Activated T-helper 17 cell treated with anti-CD3 and anti-CD28 coated beads, Interleukin-2, amount 50 U/mL, for 72 hours (primary cell): ENCODE data around the gene MSI2. TPM values are rescaled to one million over a fixed set of nuclear protein-coding genes. Genes with fewer than 3 reads are reported as not detected.
A peak's percentile ranks its signal among the peaks of the same experiment; 100 is the strongest.

Experiments
- ATAC-seq: fragments of 150-1000 bp; cut with Tn5 transposase; replicated peaks from 2 replicates; pipeline ENCODE4 v1.10.0; 2021; ENCODE audit warnings: mild to moderate bottlenecking, moderate library complexity
- H3K27ac Mint-ChIP-seq: one replicate; pipeline ENCODE4 v1.8.0; 2022; ENCODE audit warnings: mixed read lengths
- H3K27me3 Mint-ChIP-seq: one replicate; pipeline ENCODE4 v1.8.0; 2022; ENCODE audit warnings: mixed read lengths
- H3K36me3 Mint-ChIP-seq: one replicate; pipeline ENCODE4 v1.8.0; 2022; ENCODE audit warnings: low read depth, mild to moderate bottlenecking, mixed read lengths
- H3K4me1 Mint-ChIP-seq: one replicate; pipeline ENCODE4 v1.8.0; 2022; ENCODE audit warnings: mixed read lengths
- H3K4me3 Mint-ChIP-seq: one replicate; pipeline ENCODE4 v1.8.0; 2022; ENCODE audit warnings: mild to moderate bottlenecking, mixed read lengths
- H3K9me3 Mint-ChIP-seq: one replicate; pipeline ENCODE4 v1.8.0; 2022; ENCODE audit warnings: mixed read lengths
- total RNA-seq, 2 donors: library from RNA; stranded (reverse); gene quantifications; one replicate each; pipeline ENCODE4 v1.2.3, GENCODE V29; 2022

MSI2 gene
- total RNA-seq, 2 donors from 2014 or later: 96.3 to 128 TPM

DNA sequence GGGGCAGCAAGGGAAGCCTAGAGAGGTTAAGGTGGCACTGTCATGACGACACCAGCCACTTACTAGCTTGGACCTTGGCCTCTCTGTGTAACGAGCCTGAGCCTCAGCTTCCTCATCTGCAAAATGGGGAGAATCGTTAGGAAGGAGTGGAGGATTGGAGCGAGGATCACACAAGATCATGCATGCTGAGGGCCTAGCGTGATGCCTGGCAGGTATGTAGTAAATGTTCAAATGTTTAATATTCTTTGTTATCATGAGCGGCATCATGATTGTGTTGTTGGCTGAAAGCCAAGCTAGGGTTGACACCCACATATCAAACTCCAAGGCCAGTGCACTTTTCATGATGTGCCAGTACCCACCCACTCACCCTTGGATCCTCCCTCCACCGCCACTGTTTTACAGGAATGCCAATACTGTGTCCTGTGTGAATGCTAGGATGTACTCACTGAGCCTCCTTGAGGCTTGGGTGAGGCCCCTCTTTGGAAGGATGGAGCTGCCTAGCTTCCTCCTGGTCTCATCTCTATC lies 192.5 kb downstream of the MSI2 start:
- H3K27ac Mint-ChIP-seq: no peak overlapping the region

GRCh38 chr17:57451191-57451590 lies 194.9 kb downstream of the MSI2 start:
- no peaks in the 10 kb centered on the region for H3K9me3 Mint-ChIP-seq
- H3K4me3 Mint-ChIP-seq: peak overlapping the region; percentile 72
- H3K36me3 Mint-ChIP-seq: peaks cover 26% of the 10 kb centered on the region
- peaks cover 41% of the 10 kb centered on the region for H3K4me1 Mint-ChIP-seq
- H3K27ac Mint-ChIP-seq: peak overlapping the region; percentile 90
- H3K27me3 Mint-ChIP-seq: no peaks in the 10 kb centered on the region
- ATAC-seq: peak; percentile 50

More for the DNA sequence above, 192.5 kb downstream of the MSI2 start:
- Mint-ChIP-seq H3K4me3 (peak overlapping the region; percentile 31), H3K4me1 (peaks cover 37% of the 10 kb centered on the region), H3K36me3 (peaks cover 22% of the 10 kb centered on the region), H3K9me3 (no peaks in the 10 kb centered on the region), H3K27me3 (no peaks in the 10 kb centered on the region)
- no peak for ATAC-seq

DNA sequence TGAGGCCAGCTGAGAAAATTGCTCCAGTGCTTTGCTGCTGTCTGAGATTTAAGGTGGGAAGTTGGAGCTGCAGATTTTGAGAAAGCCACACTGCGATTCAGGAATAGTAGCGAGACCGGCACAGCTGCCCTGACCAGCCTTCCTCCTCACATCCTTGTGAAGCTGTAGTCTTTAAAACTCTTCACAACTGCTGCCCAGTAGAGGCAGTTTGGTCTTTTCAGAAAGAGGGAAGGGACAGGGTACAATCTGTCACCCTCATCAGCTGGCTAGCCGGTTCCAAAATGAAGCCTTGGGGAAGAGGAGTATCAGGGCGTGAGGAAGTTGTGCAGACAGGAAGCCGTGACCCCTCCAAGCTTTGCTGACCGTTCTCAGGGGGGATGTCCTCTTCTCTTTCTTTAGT lies 195.3 kb downstream of the MSI2 start:
- H3K27me3 Mint-ChIP-seq: no peaks in the 10 kb centered on the region
- H3K36me3 Mint-ChIP-seq: peaks cover 26% of the 10 kb centered on the region
- peaks cover 42% of the 10 kb centered on the region for H3K4me1 Mint-ChIP-seq
- peak overlapping the region; percentile 72 for H3K4me3 Mint-ChIP-seq
- no peaks in the 10 kb centered on the region for H3K9me3 Mint-ChIP-seq
- ATAC-seq: no peak
- peak overlapping the region; percentile 90 for H3K27ac Mint-ChIP-seq

- peaks cover 42% of the 10 kb centered on the region for H3K4me1 Mint-ChIP-seq
- ATAC-seq: no peak
- H3K27ac Mint-ChIP-seq: peak overlapping the region; percentile 90
- peak overlapping the region; percentile 72 for H3K4me3 Mint-ChIP-seq
- H3K36me3 Mint-ChIP-seq: peaks cover 28% of the 10 kb centered on the region
- H3K27me3 Mint-ChIP-seq: no peaks in the 10 kb centered on the region
- no peaks in the 10 kb centered on the region for H3K9me3 Mint-ChIP-seq
Observed at GRCh38 chr17:57453841-57454425, 197.6 kb downstream of the MSI2 start.

- H3K27me3 Mint-ChIP-seq: no peaks in the 10 kb centered on the region
- H3K9me3 Mint-ChIP-seq: no peaks in the 10 kb centered on the region
- H3K4me1 Mint-ChIP-seq: peaks cover 50% of the 10 kb centered on the region
- H3K36me3 Mint-ChIP-seq: peaks cover 32% of the 10 kb centered on the region
- ATAC-seq: no peak
- peak overlapping the region; percentile 89 for H3K27ac Mint-ChIP-seq
- H3K4me3 Mint-ChIP-seq: peak overlapping the region; percentile 72
Observed at GRCh38 chr17:57454729-57455062, 198.4 kb downstream of the MSI2 start.

- Mint-ChIP-seq H3K27me3 (no peaks in the 10 kb centered on the region), H3K4me1 (peaks cover 54% of the 10 kb centered on the region), H3K36me3 (peaks cover 32% of the 10 kb centered on the region), H3K9me3 (no peaks in the 10 kb centered on the region), H3K27ac (peak overlapping the region; percentile 89), H3K4me3 (peak overlapping the region; percentile 72)
- peak; percentile 39 for ATAC-seq
Observed at GRCh38 chr17:57455063-57455914, 199.0 kb downstream of the MSI2 start.

DNA sequence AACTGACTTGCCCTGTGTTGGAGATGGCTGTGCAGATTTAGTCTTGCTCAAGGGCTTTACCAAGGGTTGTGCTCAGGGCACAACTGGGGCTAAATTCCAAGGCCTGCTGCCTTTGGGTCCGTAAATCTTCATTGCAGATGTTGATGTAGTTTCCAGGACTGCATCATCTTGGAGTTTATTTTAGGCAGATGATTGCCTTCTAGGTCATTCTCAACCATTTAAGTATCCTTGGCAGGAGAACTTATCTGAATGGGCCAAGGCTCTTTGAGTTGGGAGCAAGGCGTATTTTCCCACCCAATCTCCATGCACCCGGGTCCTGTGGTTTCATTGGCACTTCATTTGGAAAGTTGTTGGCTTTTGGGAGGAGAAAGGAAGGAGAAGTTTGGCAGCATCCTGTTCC lies 200.3 kb downstream of the MSI2 start:
- H3K27ac Mint-ChIP-seq: no peak overlapping the region

GRCh38 chr17:57457188-57457587 lies 200.9 kb downstream of the MSI2 start:
- Mint-ChIP-seq H3K36me3 (peaks cover 31% of the 10 kb centered on the region), H3K9me3 (peaks cover 3% of the 10 kb centered on the region), H3K4me1 (peaks cover 59% of the 10 kb centered on the region), H3K27me3 (no peaks in the 10 kb centered on the region), H3K4me3 (no peak overlapping the region), H3K27ac (no peak overlapping the region)
- no peak for ATAC-seq

More for the DNA sequence above, 200.3 kb downstream of the MSI2 start:
- Mint-ChIP-seq H3K36me3 (peaks cover 29% of the 10 kb centered on the region), H3K9me3 (no peaks in the 10 kb centered on the region), H3K4me1 (peaks cover 57% of the 10 kb centered on the region), H3K4me3 (no peak overlapping the region), H3K27me3 (no peaks in the 10 kb centered on the region)
- no peak for ATAC-seq

- H3K4me1 Mint-ChIP-seq: peaks cover 70% of the 10 kb centered on the region
- H3K9me3 Mint-ChIP-seq: peaks cover 6% of the 10 kb centered on the region
- H3K27ac Mint-ChIP-seq: peak overlapping the region; percentile 99
- ATAC-seq: peak; percentile 10
- peaks cover 44% of the 10 kb centered on the region for H3K36me3 Mint-ChIP-seq
- no peaks in the 10 kb centered on the region for H3K27me3 Mint-ChIP-seq
- peak overlapping the region; percentile 83 for H3K4me3 Mint-ChIP-seq
Observed at GRCh38 chr17:57458718-57459285, 202.5 kb downstream of the MSI2 start.

- peaks cover 46% of the 10 kb centered on the region for H3K36me3 Mint-ChIP-seq
- no peaks in the 10 kb centered on the region for H3K27me3 Mint-ChIP-seq
- H3K4me1 Mint-ChIP-seq: peaks cover 74% of the 10 kb centered on the region
- H3K27ac Mint-ChIP-seq: peak overlapping the region; percentile 99
- ATAC-seq: peak; percentile 69
- H3K9me3 Mint-ChIP-seq: peaks cover 6% of the 10 kb centered on the region
- peak overlapping the region; percentile 83 for H3K4me3 Mint-ChIP-seq
Observed at GRCh38 chr17:57459286-57459915, 203.1 kb downstream of the MSI2 start.

DNA sequence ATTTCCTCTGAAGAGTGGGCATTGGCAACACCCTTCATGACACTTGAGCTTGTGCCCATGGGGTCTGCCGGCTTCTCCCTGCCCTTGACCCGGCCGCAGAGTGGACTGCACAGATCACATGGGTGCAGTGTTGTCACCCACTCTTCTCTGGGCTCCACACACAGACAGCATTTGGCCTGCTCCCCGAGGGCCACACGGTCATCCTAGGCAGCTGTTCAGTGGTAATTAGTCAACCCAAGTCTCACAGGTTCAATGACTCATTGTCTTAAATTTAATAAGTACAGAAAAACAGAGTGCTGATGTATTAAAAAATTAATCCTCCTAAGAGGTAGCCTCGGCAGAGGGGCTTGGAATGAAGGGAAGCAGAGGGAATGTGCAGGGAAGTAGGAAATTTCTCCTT lies 204.8 kb downstream of the MSI2 start:
- peak overlapping the region; percentile 83 for H3K4me3 Mint-ChIP-seq
- peak overlapping the region; percentile 99 for H3K27ac Mint-ChIP-seq
- ATAC-seq: peak; percentile 55
- peaks cover 36% of the 10 kb centered on the region for H3K36me3 Mint-ChIP-seq
- H3K4me1 Mint-ChIP-seq: peaks cover 61% of the 10 kb centered on the region
- H3K27me3 Mint-ChIP-seq: no peaks in the 10 kb centered on the region
- peaks cover 6% of the 10 kb centered on the region for H3K9me3 Mint-ChIP-seq

- Mint-ChIP-seq H3K27me3 (no peaks in the 10 kb centered on the region), H3K27ac (peak overlapping the region; percentile 99), H3K4me1 (peaks cover 61% of the 10 kb centered on the region), H3K9me3 (peaks cover 6% of the 10 kb centered on the region), H3K4me3 (peak overlapping the region; percentile 83), H3K36me3 (peaks cover 37% of the 10 kb centered on the region)
- ATAC-seq: no peak
Observed at GRCh38 chr17:57462007-57462579, 205.8 kb downstream of the MSI2 start.

DNA sequence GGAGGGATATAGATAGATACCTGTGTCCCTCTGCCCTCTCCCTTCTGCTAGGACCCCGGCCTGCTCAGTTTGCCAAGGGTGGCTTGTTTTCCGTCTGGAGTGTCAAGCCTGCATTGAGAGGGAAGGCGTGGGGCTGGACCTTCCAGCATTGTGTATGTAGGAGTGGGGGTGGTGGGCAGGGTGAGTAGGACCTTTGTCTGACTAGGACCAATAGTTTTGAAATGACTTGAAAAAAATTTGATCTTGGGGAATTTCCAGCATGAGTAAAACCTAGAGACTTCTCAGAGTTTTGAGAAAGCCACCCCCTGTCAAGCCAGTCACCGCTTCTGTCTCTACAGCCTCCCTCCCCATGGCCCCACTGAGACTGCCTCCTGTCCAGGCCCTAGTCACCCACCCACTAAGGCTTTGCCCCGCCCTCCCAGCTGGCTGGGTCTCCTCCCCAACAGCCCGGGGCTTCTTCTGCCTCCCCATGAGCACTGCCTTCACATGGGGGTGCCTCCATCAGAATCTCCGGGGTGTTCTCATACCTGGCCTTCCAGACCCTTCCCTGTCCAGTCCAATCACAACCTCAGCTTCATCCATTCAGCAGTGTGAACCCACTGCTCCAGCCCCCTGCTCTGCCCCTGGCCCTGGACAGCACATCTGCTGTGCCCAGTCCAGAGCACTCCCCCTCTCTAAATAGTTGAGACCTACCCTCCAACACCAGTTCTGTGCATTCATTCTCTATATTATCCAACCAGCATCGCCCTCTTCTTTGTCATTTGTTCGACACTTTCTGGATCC lies 207.0 kb downstream of the MSI2 start:
- H3K27me3 Mint-ChIP-seq: no peaks in the 10 kb centered on the region
- H3K4me1 Mint-ChIP-seq: peaks cover 65% of the 10 kb centered on the region
- peak overlapping the region; percentile 83 for H3K4me3 Mint-ChIP-seq
- peaks cover 6% of the 10 kb centered on the region for H3K9me3 Mint-ChIP-seq
- ATAC-seq: peak; percentile 83
- peak overlapping the region; percentile 99 for H3K27ac Mint-ChIP-seq
- H3K36me3 Mint-ChIP-seq: peaks cover 42% of the 10 kb centered on the region
